NT2/D1 (cell line): ENCODE measurements around the gene KANSL1.

Experiments used
- SUZ12 ChIP-seq: IDR thresholded peaks from 2 replicates; pipeline ENCODE4 v1.6.1; 2011; ENCODE audit not compliant: insufficient read length, insufficient read depth; ENCODE audit errors: extremely low read depth
- YY1 ChIP-seq: IDR thresholded peaks from 2 replicates; pipeline ENCODE4 v1.6.1; 2011; ENCODE audit not compliant: insufficient read length, insufficient read depth
- ZNF274 ChIP-seq: IDR thresholded peaks from 2 replicates; pipeline ENCODE4 v1.6.1; 2011; ENCODE audit warnings: mild to moderate bottlenecking, low read depth, low read length

- TF ChIP-seq ZNF274 (no peak), SUZ12 (no peak), YY1 (no peak)
These were observed 208.9 kb downstream of the KANSL1 start for GRCh38 chr17:45984368-45984767.
